Endothelial cell of umbilical vein (primary cell): ENCODE results near the gene VASH2. TPM values are rescaled to one million over a fixed set of nuclear protein-coding genes. Genes with fewer than 3 reads are reported as not detected.

Experiments used
- BruUV-seq: library from RNA; stranded (reverse); fragments of 400-500 nt; replicated peaks from 2 replicates; lab custom pipeline; 2021; lab: Mats Ljungman, UMichigan
- CTCF ChIA-PET: fragments of 300-600, 350-600 bp; sonication (Branson Sonifier 250); formaldehyde crosslinking; loops from one replicate; lab custom pipeline; 2021; ENCODE audit warnings: antibody characterized with exemption, inconsistent platforms; lab: Charles Lee
- POLR2A ChIA-PET: fragments of 300-600, 350-600 bp; sonication (Branson Sonifier 250); formaldehyde crosslinking; loops from one replicate; lab custom pipeline; 2021; ENCODE audit warnings: antibody characterized with exemption, inconsistent platforms; lab: Charles Lee
- DNase-seq: peaks from one replicate; pipeline ENCODE4 v3.0.0-alpha.2; 2011; ENCODE audit warnings: low read depth, low spot score
- FAIRE-seq: peaks from 2 replicates; lab custom pipeline; 2011; peaks lifted over from hg19 to GRCh38; lab: Jason Lieb, UNC
- H2AFZ ChIP-seq: 2 replicates; pipeline ENCODE4 v1.6.0; 2012; ENCODE audit warnings: low read depth, low read length, control low read depth, inconsistent platforms
- H3K27ac ChIP-seq: 2 replicates; pipeline ENCODE4 v1.5.1; 2011; ENCODE audit warnings: low read depth, mild to moderate bottlenecking, control low read depth, low read length, moderate library complexity; ENCODE audit not compliant: insufficient read depth
- H3K27me3 ChIP-seq, 2 experiments: 2 replicates each; pipeline versions ENCODE4 v1.6.0 to v1.6.1; 2011; ENCODE audit warnings: low read length in 2 of 2, mixed read lengths in 1 of 2; ENCODE audit not compliant: control insufficient read depth in 2 of 2, insufficient read depth in 2 of 2
- H3K36me3 ChIP-seq, 2 experiments: 2 replicates in 1 of 2; 3 replicates in 1 of 2; pipeline ENCODE4 v1.5.1; 2011; ENCODE audit warnings: low read length in 2 of 2, mild to moderate bottlenecking in 1 of 2, moderate library complexity in 1 of 2; ENCODE audit not compliant: control insufficient read depth in 2 of 2, insufficient read depth in 2 of 2; ENCODE audit errors: extremely low read depth in 1 of 2
- H3K4me1 ChIP-seq: 3 replicates; pipeline ENCODE4 v1.5.1; 2011; ENCODE audit warnings: mild to moderate bottlenecking, low read length; ENCODE audit not compliant: control insufficient read depth, insufficient read depth; ENCODE audit errors: extremely low read depth
- H3K4me2 ChIP-seq: 2 replicates; pipeline ENCODE4 v1.6.1; 2011; ENCODE audit warnings: low read length, control low read depth, mixed read lengths; ENCODE audit not compliant: insufficient read depth
- H3K4me3 ChIP-seq, 3 experiments: fragments of 200-600 bp in 1 of 3; sonication (generic), shearing (Covaris generic) in 1 of 3; replicated peaks in 1 of 3; 2 replicates each; pipeline ENCODE4 v1.5.1; 2011 to 2016; ENCODE audit warnings: control low read depth in 3 of 3, low read length in 3 of 3, mild to moderate bottlenecking in 2 of 3, inconsistent platforms in 1 of 3, low read depth in 1 of 3, moderate library complexity in 1 of 3; ENCODE audit not compliant: insufficient read depth in 1 of 3
- H3K79me2 ChIP-seq: 2 replicates; pipeline ENCODE4 v1.6.0; 2012; ENCODE audit warnings: low read length, inconsistent platforms; ENCODE audit not compliant: control insufficient read depth, insufficient read depth
- H3K9ac ChIP-seq: replicated peaks from 2 replicates; pipeline ENCODE3; 2011; ENCODE audit warnings: low read length, control low read depth; ENCODE audit not compliant: insufficient read depth; ENCODE audit errors: extremely low read depth
- H3K9me1 ChIP-seq: replicated peaks from 3 replicates; pipeline ENCODE4 v1.6.0; 2011; ENCODE audit warnings: mild to moderate bottlenecking, low read length; ENCODE audit not compliant: control insufficient read depth, insufficient read depth; ENCODE audit errors: extremely low read depth
- H3K9me3 ChIP-seq: replicated peaks from 2 replicates; pipeline ENCODE4 v1.5.1; 2012; ENCODE audit warnings: low read length, inconsistent platforms; ENCODE audit not compliant: control insufficient read depth, insufficient read depth
- H4K20me1 ChIP-seq: replicated peaks from 2 replicates; pipeline ENCODE3; 2011; ENCODE audit warnings: mild to moderate bottlenecking, low read length; ENCODE audit not compliant: control insufficient read depth, insufficient read depth; ENCODE audit errors: extremely low read depth
- CTCF ChIP-seq, 2 donors: IDR thresholded peaks; 1 replicate in 1 of 2; 2 replicates in 1 of 2; pipeline ENCODE4 v1.5.1; 2011; ENCODE audit warnings: low read length in 2 of 2, mild to moderate bottlenecking in 2 of 2, moderate library complexity in 2 of 2, control low read depth in 1 of 2, inconsistent platforms in 1 of 2, low read depth in 1 of 2; ENCODE audit not compliant: insufficient read depth in 1 of 2; ENCODE audit errors: extremely low read depth in 1 of 2
- EZH2 ChIP-seq: IDR thresholded peaks from 2 replicates; pipeline ENCODE4 v1.6.1; 2012; ENCODE audit warnings: borderline replicate concordance, low read depth, mild to moderate bottlenecking, moderate library complexity, low read length, inconsistent platforms; ENCODE audit not compliant: severe bottlenecking
- FOS ChIP-seq: IDR thresholded peaks from 2 replicates; pipeline ENCODE4 v1.6.1; 2011; ENCODE audit warnings: mild to moderate bottlenecking, low read length, moderate library complexity, borderline replicate concordance; ENCODE audit not compliant: insufficient read depth
- GATA2 ChIP-seq: IDR thresholded peaks from 2 replicates; pipeline ENCODE4 v1.7.0; 2011; ENCODE audit warnings: low read depth, mild to moderate bottlenecking, moderate library complexity, mixed read lengths, low read length; ENCODE audit not compliant: insufficient read length, insufficient read depth
- JUN ChIP-seq: IDR thresholded peaks from 2 replicates; pipeline ENCODE4 v1.6.1; 2011; ENCODE audit warnings: borderline replicate concordance, low read depth; ENCODE audit not compliant: insufficient read length, insufficient read depth
- MAX ChIP-seq: IDR thresholded peaks from 2 replicates; pipeline ENCODE4 v1.6.1; 2011; ENCODE audit not compliant: insufficient read depth, insufficient read length
- MYC ChIP-seq: IDR thresholded peaks from one replicate; pipeline ENCODE4 v1.6.1; 2011; ENCODE audit warnings: mild to moderate bottlenecking, low read depth, low read length
- POLR2A ChIP-seq: IDR thresholded peaks from 2 replicates; pipeline ENCODE4 v1.6.1; 2012; ENCODE audit warnings: low read depth, mild to moderate bottlenecking, control low read depth, low read length
- POLR2AphosphoS5 ChIP-seq: IDR thresholded peaks from 2 replicates; pipeline ENCODE4 v1.6.1; 2012; ENCODE audit warnings: low read depth, mild to moderate bottlenecking, control low read depth, low read length, moderate library complexity; ENCODE audit not compliant: insufficient read depth
- dilution Hi-C: fragments of 300-500 bp; cut with MboI; formaldehyde crosslinking; loops from one replicate; pipeline ENCODE4 v1.15.0; 2019; ENCODE audit warnings: low sequenced_read_pairs; ENCODE audit not compliant: extremely low pct_ligation_motif_present
- intact Hi-C: fragments of 100-400 bp; cut with micrococcal nuclease; formaldehyde crosslinking; loops from one replicate; pipeline ENCODE4 v1.10.0; 2022
- polyA plus RNA-seq, 4 experiments: library from polyadenylated mRNA; depleted of rRNA in 3 of 4; stranded (reverse) in 3 of 4; unstranded in 1 of 4; fragments of >200 nt; gene quantifications; 2 replicates each; pipeline versions ENCODE4 v1.2.1 to v1.2.3, GENCODE V29; 2011 to 2012; ENCODE audit warnings: missing spikeins in 1 of 4
- total RNA-seq: library from RNA; stranded (reverse); gene quantifications from 2 replicates; pipeline ENCODE4 v1.2.3, GENCODE V29; 2021

The VASH2 gene
- total and polyA plus RNA-seq, 2 donors (not counting 3 experiments of a cell fraction or from before 2014, with no cell fraction given): 0.70 to 2.9 TPM

DNA sequence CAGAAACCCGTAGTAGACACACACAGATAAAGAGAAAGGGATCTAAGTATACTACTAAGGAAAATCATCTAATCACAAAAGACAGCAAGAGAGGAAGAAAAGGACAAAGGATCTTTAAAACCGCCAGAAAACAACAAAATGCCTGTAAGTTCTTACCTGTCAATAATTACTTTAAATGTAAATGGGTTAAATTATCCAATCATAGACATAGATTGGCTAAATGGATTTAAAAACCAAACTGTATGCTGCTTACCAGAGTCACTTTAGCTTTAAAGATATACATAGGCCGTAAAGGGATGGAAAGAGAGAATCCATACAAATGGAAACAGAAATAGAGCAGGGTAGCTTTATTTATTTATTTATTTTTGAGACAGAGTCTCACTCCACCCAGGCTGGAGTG is 48.3 kb upstream of the VASH2 start:
- TF ChIP-seq POLR2A: no peak
- no peak for TF ChIP-seq EZH2
- TF ChIP-seq MYC: no peak
- TF ChIP-seq JUN: no peak
- TF ChIP-seq FOS: no peak
- no peak for TF ChIP-seq CTCF (IDR thresholded peaks at IDR 0.05; ENCODE audit: extremely low read depth in 1 of 2, insufficient read depth in 1 of 2, low read depth in 1 of 2, low read length in 2 of 2)
- no peak for TF ChIP-seq GATA2
- no peak for TF ChIP-seq POLR2AphosphoS5
- no peak for TF ChIP-seq MAX
- Histone ChIP-seq H3K4me3 (no peak overlapping the region), H3K9me1 (no peaks in the 10 kb centered on the region), H3K4me2 (no peak overlapping the region), H3K9me3 (no peaks in the 10 kb centered on the region), H3K27ac (no peak overlapping the region), H4K20me1 (no peaks in the 10 kb centered on the region), H3K36me3 (peaks cover 0 to 6% of the 10 kb centered on the region in 2 experiments), H3K9ac (no peak overlapping the region), H2AFZ (no peak overlapping the region), H3K79me2 (no peaks in the 10 kb centered on the region), H3K4me1 (no peaks in the 10 kb centered on the region), H3K27me3 (peaks cover 0 to 3% of the 10 kb centered on the region in 2 experiments)
- DNase-seq (no peak), FAIRE-seq (no peak)
- CTCF ChIA-PET: no interaction called here
- intact Hi-C loops: no loop called here
- dilution Hi-C loops: no loop called here
- POLR2A ChIA-PET: no interaction called here
- no TSS peak for BruUV-seq
